ENCODE data around the gene FAM236D.
"Not testable (repeated sequence)": the region's sequence is repeated elsewhere in the genome, so short reads cannot be mapped to it uniquely, and the experiment has no call there.

- TF ChIP-seq, protein P1, sequence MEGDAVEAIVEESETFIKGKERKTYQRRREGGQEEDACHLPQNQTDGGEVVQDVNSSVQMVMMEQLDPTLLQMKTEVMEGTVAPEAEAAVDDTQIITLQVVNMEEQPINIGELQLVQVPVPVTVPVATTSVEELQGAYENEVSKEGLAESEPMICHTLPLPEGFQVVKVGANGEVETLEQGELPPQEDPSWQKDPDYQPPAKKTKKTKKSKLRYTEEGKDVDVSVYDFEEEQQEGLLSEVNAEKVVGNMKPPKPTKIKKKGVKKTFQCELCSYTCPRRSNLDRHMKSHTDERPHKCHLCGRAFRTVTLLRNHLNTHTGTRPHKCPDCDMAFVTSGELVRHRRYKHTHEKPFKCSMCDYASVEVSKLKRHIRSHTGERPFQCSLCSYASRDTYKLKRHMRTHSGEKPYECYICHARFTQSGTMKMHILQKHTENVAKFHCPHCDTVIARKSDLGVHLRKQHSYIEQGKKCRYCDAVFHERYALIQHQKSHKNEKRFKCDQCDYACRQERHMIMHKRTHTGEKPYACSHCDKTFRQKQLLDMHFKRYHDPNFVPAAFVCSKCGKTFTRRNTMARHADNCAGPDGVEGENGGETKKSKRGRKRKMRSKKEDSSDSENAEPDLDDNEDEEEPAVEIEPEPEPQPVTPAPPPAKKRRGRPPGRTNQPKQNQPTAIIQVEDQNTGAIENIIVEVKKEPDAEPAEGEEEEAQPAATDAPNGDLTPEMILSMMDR (IDR thresholded peaks at IDR 0.05): not testable (repeated sequence)
- TF ChIP-seq POLR2A (IDR thresholded peaks at IDR 0.05): not testable (repeated sequence)
Observed at GRCh38 chrX:72777467-72777790, 30.6 kb downstream of the FAM236D start.
